ENCODE data around the gene MICB.

The MICB gene

DNA sequence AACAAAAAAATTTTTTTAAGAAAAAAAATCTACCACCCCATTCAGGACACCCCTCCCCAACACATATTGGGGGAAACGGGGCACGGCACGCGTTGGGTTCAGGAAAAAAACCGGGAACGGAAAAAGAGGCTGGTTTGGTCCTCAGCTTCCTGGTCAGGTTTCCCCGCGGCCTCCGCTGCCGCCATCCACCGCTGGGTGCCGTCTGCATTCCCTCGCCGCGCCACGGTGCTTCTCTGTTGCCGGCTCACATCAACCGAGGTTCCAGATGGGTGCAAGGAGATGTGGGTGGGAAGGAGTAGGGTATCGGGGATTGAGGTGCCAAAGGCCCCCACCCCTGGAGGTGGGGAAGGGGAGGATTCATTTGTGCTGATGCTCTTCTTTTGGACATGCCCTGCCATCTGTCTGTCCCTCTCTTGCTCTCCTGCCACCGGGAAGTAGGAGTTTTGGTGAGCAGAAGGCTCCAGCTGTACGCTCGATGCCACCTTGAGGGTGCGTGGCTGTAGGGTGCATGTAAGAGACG, 36.6 kb downstream of the MICB start:
- no peak overlapping the region for H3K4me3 ChIP-seq (ENCODE audit: low read depth, low read length)
- TF ChIP-seq POLR2A (IDR thresholded peaks at IDR 0.05; ENCODE audit: extremely low read depth, insufficient read length) (no peak), MAX (IDR thresholded peaks at IDR 0.05; ENCODE audit: low read depth, low read length) (no peak), MYC (IDR thresholded peaks at IDR 0.05; ENCODE audit: low read depth, low read length) (no peak)
- TF ChIP-seq, protein P1, sequence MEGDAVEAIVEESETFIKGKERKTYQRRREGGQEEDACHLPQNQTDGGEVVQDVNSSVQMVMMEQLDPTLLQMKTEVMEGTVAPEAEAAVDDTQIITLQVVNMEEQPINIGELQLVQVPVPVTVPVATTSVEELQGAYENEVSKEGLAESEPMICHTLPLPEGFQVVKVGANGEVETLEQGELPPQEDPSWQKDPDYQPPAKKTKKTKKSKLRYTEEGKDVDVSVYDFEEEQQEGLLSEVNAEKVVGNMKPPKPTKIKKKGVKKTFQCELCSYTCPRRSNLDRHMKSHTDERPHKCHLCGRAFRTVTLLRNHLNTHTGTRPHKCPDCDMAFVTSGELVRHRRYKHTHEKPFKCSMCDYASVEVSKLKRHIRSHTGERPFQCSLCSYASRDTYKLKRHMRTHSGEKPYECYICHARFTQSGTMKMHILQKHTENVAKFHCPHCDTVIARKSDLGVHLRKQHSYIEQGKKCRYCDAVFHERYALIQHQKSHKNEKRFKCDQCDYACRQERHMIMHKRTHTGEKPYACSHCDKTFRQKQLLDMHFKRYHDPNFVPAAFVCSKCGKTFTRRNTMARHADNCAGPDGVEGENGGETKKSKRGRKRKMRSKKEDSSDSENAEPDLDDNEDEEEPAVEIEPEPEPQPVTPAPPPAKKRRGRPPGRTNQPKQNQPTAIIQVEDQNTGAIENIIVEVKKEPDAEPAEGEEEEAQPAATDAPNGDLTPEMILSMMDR (IDR thresholded peaks at IDR 0.05; ENCODE audit: low read depth, low read length), result no peak
- DNase-seq (ENCODE audit: low read depth), result no peak

DNA sequence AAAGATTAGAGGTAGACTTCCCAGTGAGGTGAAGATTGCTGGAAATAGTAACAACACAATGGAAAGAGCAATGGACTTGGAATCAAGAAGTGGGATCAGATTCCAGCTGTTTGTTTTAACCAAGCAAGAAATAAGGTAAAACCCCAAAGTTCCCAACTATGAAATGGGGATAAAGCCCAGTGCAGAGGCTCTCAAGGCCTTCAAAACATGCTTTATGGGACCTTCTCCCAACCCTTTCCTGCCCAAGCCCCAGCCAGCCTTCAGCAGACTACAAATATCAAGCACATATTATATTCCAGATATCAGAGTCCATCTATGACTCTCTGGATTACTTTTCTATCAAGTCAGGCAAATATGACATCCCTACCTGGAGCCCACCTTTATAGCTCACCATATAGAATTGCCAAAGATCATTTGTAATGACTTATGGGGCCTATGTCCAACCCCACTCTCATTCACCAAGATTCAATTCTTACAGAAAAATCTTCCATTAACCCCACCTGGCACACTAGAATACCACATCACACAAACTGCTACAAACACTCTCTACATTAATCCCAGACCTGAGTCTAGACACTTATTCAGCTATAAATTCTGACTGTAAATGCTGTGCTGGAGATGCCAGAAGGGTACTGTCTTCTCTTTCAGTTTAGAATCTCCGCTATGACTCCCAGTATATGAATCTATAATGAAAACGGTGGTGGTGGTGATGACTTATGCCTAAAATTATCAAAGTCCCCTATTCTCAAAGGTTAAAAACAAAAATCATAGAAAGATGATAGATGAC, 37.8 kb downstream of the MICB start:
- H3K4me3 ChIP-seq (ENCODE audit: low read depth, low read length), result peak overlapping the region; percentile 7
- TF ChIP-seq MAX (IDR thresholded peaks at IDR 0.05; ENCODE audit: low read depth, low read length), result no peak
- TF ChIP-seq POLR2A (IDR thresholded peaks at IDR 0.05; ENCODE audit: extremely low read depth, insufficient read length), result no peak
- TF ChIP-seq, protein P1 (IDR thresholded peaks at IDR 0.05; ENCODE audit: low read depth, low read length), result no peak
- no peak for DNase-seq (ENCODE audit: low read depth)

DNA sequence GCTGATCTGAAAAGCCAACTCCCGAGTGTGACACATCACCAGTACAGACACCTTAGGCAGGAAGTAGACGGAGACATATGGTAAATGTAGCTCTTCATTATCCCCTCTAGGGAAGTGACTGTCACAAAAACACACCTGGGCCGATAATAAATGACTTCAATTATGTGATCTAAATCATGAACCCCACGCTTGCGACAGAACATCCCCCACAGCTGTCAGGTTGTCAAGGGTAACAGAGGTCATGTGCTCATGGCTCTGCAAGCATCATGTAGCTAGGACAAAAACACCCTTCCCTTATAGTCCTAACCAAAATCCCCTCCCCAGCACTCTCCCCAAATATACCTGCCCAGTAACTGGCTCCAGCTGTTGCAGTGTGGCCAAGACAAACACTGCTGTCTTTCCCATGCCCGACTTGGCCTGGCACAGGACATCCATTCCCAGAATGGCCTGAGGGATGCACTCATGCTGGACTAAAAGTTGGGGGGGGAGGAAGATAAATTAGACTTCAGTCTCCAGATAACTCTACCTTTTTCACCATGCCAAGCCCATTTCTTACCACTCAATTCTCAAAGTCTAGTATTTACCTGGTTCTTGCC, 41.0 kb downstream of the MICB start:
- no peak for DNase-seq (ENCODE audit: low read depth)
- TF ChIP-seq MYC (IDR thresholded peaks at IDR 0.05; ENCODE audit: low read depth, low read length), result no peak
- TF ChIP-seq MAX (IDR thresholded peaks at IDR 0.05; ENCODE audit: low read depth, low read length), result no peak
- TF ChIP-seq, protein P1 (IDR thresholded peaks at IDR 0.05; ENCODE audit: low read depth, low read length), result no peak
- TF ChIP-seq POLR2A (IDR thresholded peaks at IDR 0.05; ENCODE audit: extremely low read depth, insufficient read length), result no peak
- peak overlapping the region; percentile 92 for H3K4me3 ChIP-seq (ENCODE audit: low read depth, low read length)

- TF ChIP-seq, protein P1 (IDR thresholded peaks at IDR 0.05; ENCODE audit: low read depth, low read length), result no peak
- TF ChIP-seq POLR2A (IDR thresholded peaks at IDR 0.05; ENCODE audit: extremely low read depth, insufficient read length) (no peak), MAX (IDR thresholded peaks at IDR 0.05; ENCODE audit: low read depth, low read length) (no peak), MYC (IDR thresholded peaks at IDR 0.05; ENCODE audit: low read depth, low read length) (no peak)
- DNase-seq (ENCODE audit: low read depth), result no peak
- peak overlapping the region; percentile 92 for H3K4me3 ChIP-seq (ENCODE audit: low read depth, low read length)
Measured at GRCh38 chr6:31540640-31541039, 42.7 kb downstream of the MICB start.

- DNase-seq (ENCODE audit: low read depth), result peak; percentile 89
- TF ChIP-seq, protein P1 (IDR thresholded peaks at IDR 0.05; ENCODE audit: low read depth, low read length), result no peak
- no peak for TF ChIP-seq POLR2A (IDR thresholded peaks at IDR 0.05; ENCODE audit: extremely low read depth, insufficient read length)
- peak overlapping the region; percentile 92 for H3K4me3 ChIP-seq (ENCODE audit: low read depth, low read length)
Measured at GRCh38 chr6:31541059-31541657, 43.2 kb downstream of the MICB start.

Measured in NB4 (cell line).